Ovary (tissue), 10 donors: ENCODE data around the gene SLC9A8. TPM values are rescaled to one million over a fixed set of nuclear protein-coding genes. Genes with fewer than 3 reads are reported as not detected.

Experiments
- DNase-seq, 5 donors: peaks; one replicate each; pipeline ENCODE4 v3.0.0-alpha.2; 2019 to 2020
- H3K27ac ChIP-seq, 2 donors: fragments of 200-600 bp; one replicate each; pipeline versions ENCODE4 v1.5.1 to v1.8.0; 2019 to 2022
- H3K27me3 ChIP-seq: fragments of 200-600 bp; one replicate; pipeline ENCODE4 v1.8.0; 2022
- H3K36me3 ChIP-seq: fragments of 200-600 bp; sonication (generic); one replicate; pipeline ENCODE4 v1.5.1; 2019
- H3K4me1 ChIP-seq: one replicate; pipeline ENCODE4 v1.8.1; 2013; ENCODE audit warnings: mild to moderate bottlenecking, moderate library complexity; ENCODE audit not compliant: insufficient read depth
- H3K4me3 ChIP-seq: fragments of 200-600 bp; sonication (generic); one replicate; pipeline ENCODE4 v1.5.1; 2017
- H3K9me3 ChIP-seq, 2 donors: fragments of 200-600 bp in 1 of 2; sonication (generic) in 1 of 2; one replicate each; pipeline versions ENCODE4 v1.5.1 to v1.8.1; 2013 to 2019; ENCODE audit warnings: mild to moderate bottlenecking in 1 of 2, moderate library complexity in 1 of 2
- CTCF ChIP-seq, 3 donors: fragments of 450-650 bp in 2 of 3; fragments of 200-600 bp in 1 of 3; IDR thresholded peaks; one replicate each; pipeline versions ENCODE4 v1.5.1 to v1.8.0; 2016 to 2022; ENCODE audit warnings: antibody characterized with exemption in 3 of 3, mild to moderate bottlenecking in 1 of 3
- EP300 ChIP-seq: sonication (generic); formaldehyde crosslinking; IDR thresholded peaks from one replicate; pipeline ENCODE4 v1.6.1; 2017; ENCODE audit warnings: antibody characterized with exemption
- POLR2A ChIP-seq: fragments of 450-650 bp; IDR thresholded peaks from one replicate; pipeline ENCODE4 v1.6.1; 2017; ENCODE audit warnings: antibody characterized with exemption, mild to moderate bottlenecking, moderate library complexity
- WGBS, 3 donors: extraction: QIAGEN DNeasy Blood & Tissue Kit in 1 of 3; methylation state at CpG; one replicate each; pipeline versions ENCODE4 v1.1.5 to v1.1.7; 2013 to 2017; 5-methylcytosine and 5-hydroxymethylcytosine counted together
- intact Hi-C, 4 donors: fragments of 100-400 bp; cut with DNase I; formaldehyde crosslinking; loops; one replicate each; pipeline versions ENCODE4 v1.11.0 to v1.15.1; 2022 to 2023
- long read RNA-seq, 3 donors: library from polyadenylated mRNA in 2 of 3; unstranded in 2 of 3; transcript quantifications; one replicate each; pipeline ENCODE4 v2.0.0 and lab custom pipeline, GENCODE V29; 2021 to 2026
- polyA plus RNA-seq, 2 donors: library from polyadenylated mRNA; stranded (reverse); fragments of 200-250 nt in 1 of 2; fragments of 350-450 nt in 1 of 2; fragmentation: Illumina TruSeq in 1 of 2; extraction: RNeasy Lipid Tissue Mini Kit (QIAGEN cat#74804) in 1 of 2; gene quantifications; one replicate each; pipeline ENCODE4 v1.2.3, GENCODE V29; 2013 to 2014
- total RNA-seq, 7 donors: library from RNA; depleted of rRNA in 2 of 7; stranded (reverse); fragments of >200 nt in 2 of 7; fragmentation: NEBNext Ultra II Directional in 3 of 7; extraction: Animal tissue kit (Norgen Biotek cat#: 25700) in 3 of 7; gene quantifications; one replicate each; pipeline versions ENCODE4 v1.1.0 to v1.2.4, GENCODE V29; 2016 to 2023
- donor health status: DM: no; HTN: no; CAD: no; lungs with moderate emphysema.
- donor health status: DM: no; HTN: no; CAD: no.
- donor health status: Bipolar disorder and iron deficiency.
- donor health status: DM: yes; HTN: yes; CAD: no.
- donor health status: DM: no; HTN: no; CAD: no.
- donor health status: DM: yes; HTN: yes; CAD: no.

Gene SLC9A8
- 10 to 100 TPM in 1 of 7 donors, 1 to 10 TPM in 6; 3.9 to 11.4 (median 7.8) TPM for total RNA-seq
- polyA plus RNA-seq = 1 to 10 TPM; 5.4 to 5.7 TPM
- long read RNA-seq, donor 1, partial matches to known transcripts = 2 of 12 reads
- long read RNA-seq, donor 1, other reads (novel, unspliced or antisense) = 9 of 12 reads
- long read RNA-seq, donor 2 = 0 reads
- long read RNA-seq, donor 3, partial matches to known transcripts = 5 of 13 reads
- long read RNA-seq, donor 3, other reads (novel, unspliced or antisense) = 7 of 13 reads

GRCh38 chr20:49812507-49813304, at the start of gene SLC9A8:
SLC9A8 (plus strand) TSS chr20:49812828; CDS start chr20:49812923, 95 bp downstream.
- Histone ChIP-seq H3K9me3 (no peaks in the 10 kb centered on the region), H3K27me3 (no peaks in the 10 kb centered on the region), H3K36me3 (no peaks in the 10 kb centered on the region), H3K4me3 (peak within 1 kb of the TSS; percentile 81), H3K4me1 (peaks cover 6% of the 10 kb centered on the region), H3K27ac (peak within 1 kb of the TSS; percentile 54 to 67)
- intact Hi-C loops = no loop called here
- peak; percentile 87 to 92 (median 89) for DNase-seq
- 0 to 1% (median 0%) methylated on average over 54 to 61 of the region's 61 CpGs for WGBS, 3 donors
- no peak for TF ChIP-seq EP300
- peak in 2 of 3 donors; percentile 19 to 79 for TF ChIP-seq CTCF (IDR thresholded peaks at IDR 0.05)
- TF ChIP-seq POLR2A = peak; percentile 73

GRCh38 chr20:49762940-49763766, 49.5 kb upstream of the SLC9A8 start:
- Histone ChIP-seq H3K9me3 (no peaks in the 10 kb centered on the region), H3K4me1 (no peaks in the 10 kb centered on the region), H3K27ac (no peak overlapping the region), H3K36me3 (no peaks in the 10 kb centered on the region), H3K27me3 (no peaks in the 10 kb centered on the region), H3K4me3 (no peak overlapping the region)
- WGBS, 3 donors = 81 to 88% (median 87%) methylated on average over 12 of the region's 12 CpGs
- intact Hi-C loops = no loop called here
- TF ChIP-seq EP300 (no peak), CTCF (IDR thresholded peaks at IDR 0.05) (no peak), POLR2A (no peak)
- no peak for DNase-seq

- 82 to 93% (median 89%) methylated on average over 5 of the region's 5 CpGs for WGBS, 3 donors
- intact Hi-C loops = no loop called here
- H3K27ac ChIP-seq = no peak overlapping the region
Measured at GRCh38 chr20:49765413-49765736, 47.3 kb upstream of the SLC9A8 start.

GRCh38 chr20:49765846-49766541, 46.6 kb upstream of the SLC9A8 start:
- H3K36me3 ChIP-seq = no peaks in the 10 kb centered on the region
- no peaks in the 10 kb centered on the region for H3K27me3 ChIP-seq
- H3K4me1 ChIP-seq = no peaks in the 10 kb centered on the region
- no peaks in the 10 kb centered on the region for H3K9me3 ChIP-seq
- no peak overlapping the region for H3K4me3 ChIP-seq
- no peak for DNase-seq
- no peak overlapping the region for H3K27ac ChIP-seq
- intact Hi-C loops = no loop called here
- WGBS, 3 donors = 58 to 66% (median 58%) methylated on average over 2 of the region's 2 CpGs
- no peak for TF ChIP-seq CTCF (IDR thresholded peaks at IDR 0.05)
- no peak for TF ChIP-seq POLR2A
- no peak for TF ChIP-seq EP300

More at GRCh38 chr20:49765413-49765736, 47.3 kb upstream of the SLC9A8 start:
- Histone ChIP-seq H3K4me3 (no peak overlapping the region), H3K36me3 (no peaks in the 10 kb centered on the region), H3K9me3 (no peaks in the 10 kb centered on the region), H3K27me3 (no peaks in the 10 kb centered on the region), H3K4me1 (no peaks in the 10 kb centered on the region)
- TF ChIP-seq EP300 (no peak), POLR2A (no peak)
- no peak for DNase-seq
